ENCODE results near the gene EIF2B4. TPM values are rescaled to one million over a fixed set of nuclear protein-coding genes. Genes with fewer than 3 reads are reported as not detected.

Gene EIF2B4
- total and polyA plus RNA-seq, 4 donors = 10.5 to 25.8 (median 20.8) TPM

DNA sequence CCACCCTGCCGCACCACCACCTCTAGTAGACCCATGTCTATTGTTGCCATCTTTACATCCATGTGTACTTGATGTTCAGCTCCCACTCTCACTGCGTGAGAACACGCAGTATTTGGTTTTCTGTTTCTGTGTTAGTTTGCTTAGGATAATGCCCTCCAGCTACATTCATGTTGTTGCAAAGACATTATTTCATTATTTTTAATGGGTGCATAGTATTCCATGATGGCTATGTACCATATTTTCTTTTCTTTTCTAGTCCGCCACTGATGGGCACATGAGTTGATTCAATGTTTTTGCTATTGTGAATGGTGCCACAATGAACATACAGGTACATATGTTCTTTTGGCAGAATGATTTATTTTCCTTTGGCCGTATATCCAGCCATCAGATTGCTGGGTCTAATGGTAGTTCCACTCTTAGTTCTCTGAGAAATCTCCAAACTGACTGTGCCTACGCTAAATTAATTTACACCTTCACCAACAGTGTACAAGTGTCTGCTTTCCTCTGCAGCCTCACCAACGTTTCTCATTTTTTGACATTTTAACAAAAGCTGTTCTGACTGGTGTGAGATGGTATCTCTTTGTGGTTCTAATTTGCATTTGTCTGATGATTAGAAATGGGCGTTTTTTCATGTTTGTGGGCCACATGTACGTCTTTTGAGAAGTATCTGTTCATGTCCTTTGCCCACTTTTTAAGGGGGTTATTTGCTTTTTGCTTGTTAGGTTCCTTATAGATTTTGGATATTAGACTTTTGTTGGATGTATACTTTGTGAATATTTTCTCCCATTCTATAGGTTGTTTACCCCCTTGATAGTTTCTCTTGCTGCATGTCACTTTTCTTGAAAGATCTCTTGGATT lies 20.9 kb upstream of the EIF2B4 start:
- no peak overlapping the region for H3K4me3 ChIP-seq (ENCODE audit: low read depth in 1 of 3, low read length in 3 of 3)
- H3K27me3 ChIP-seq (ENCODE audit: control insufficient read depth in 4 of 4, insufficient read depth in 4 of 4, low read length in 3 of 4) = no peaks in the 10 kb centered on the region
- TF ChIP-seq HNF4A (conservative IDR thresholded peaks at IDR 0.05) (no peak), RAD21 (IDR thresholded peaks at IDR 0.05) (no peak), CTCF (IDR thresholded peaks at IDR 0.05; ENCODE audit: low read depth, low read length, missing input control) (no peak), REST (IDR thresholded peaks at IDR 0.05) (no peak), YY1 (IDR thresholded peaks at IDR 0.05) (no peak)
- DNase-seq (ENCODE audit: low spot score) = no peak
- no peaks in the 10 kb centered on the region for H3K9me3 ChIP-seq (ENCODE audit: control insufficient read depth in 4 of 4, low read length in 3 of 4)
- peaks cover 0 to 7% (median 2%) of the 10 kb centered on the region in 4 donors for H3K36me3 ChIP-seq (ENCODE audit: control insufficient read depth in 4 of 4, insufficient read depth in 3 of 4, low read depth in 1 of 4, low read length in 3 of 4)
- 94% methylated on average over 9 of the region's 9 CpGs for WGBS
- H3K27ac ChIP-seq (ENCODE audit: low read depth in 1 of 2, low read length in 2 of 2) = no peak overlapping the region
- no peaks in the 10 kb centered on the region for H3K4me1 ChIP-seq (ENCODE audit: control insufficient read depth in 4 of 4, insufficient read depth in 4 of 4, low read length in 3 of 4)
- H3K9ac ChIP-seq (ENCODE audit: low read depth in 1 of 2, low read length in 2 of 2) = no peak overlapping the region

- H3K4me3 ChIP-seq (ENCODE audit: low read depth in 1 of 3, low read length in 3 of 3) = no peak overlapping the region
- peaks cover 7 to 41% (median 35%) of the 10 kb centered on the region in 4 donors for H3K4me1 ChIP-seq (ENCODE audit: control insufficient read depth in 4 of 4, insufficient read depth in 4 of 4, low read length in 3 of 4)
- 94% methylated on average over 10 of the region's 10 CpGs for WGBS
- TF ChIP-seq RXRA (IDR thresholded peaks at IDR 0.05) (no peak), NR2F2 (IDR thresholded peaks at IDR 0.05) (no peak), JUND (IDR thresholded peaks at IDR 0.05) (no peak), SP1 (IDR thresholded peaks at IDR 0.05) (no peak)
- TF ChIP-seq, protein P1, sequence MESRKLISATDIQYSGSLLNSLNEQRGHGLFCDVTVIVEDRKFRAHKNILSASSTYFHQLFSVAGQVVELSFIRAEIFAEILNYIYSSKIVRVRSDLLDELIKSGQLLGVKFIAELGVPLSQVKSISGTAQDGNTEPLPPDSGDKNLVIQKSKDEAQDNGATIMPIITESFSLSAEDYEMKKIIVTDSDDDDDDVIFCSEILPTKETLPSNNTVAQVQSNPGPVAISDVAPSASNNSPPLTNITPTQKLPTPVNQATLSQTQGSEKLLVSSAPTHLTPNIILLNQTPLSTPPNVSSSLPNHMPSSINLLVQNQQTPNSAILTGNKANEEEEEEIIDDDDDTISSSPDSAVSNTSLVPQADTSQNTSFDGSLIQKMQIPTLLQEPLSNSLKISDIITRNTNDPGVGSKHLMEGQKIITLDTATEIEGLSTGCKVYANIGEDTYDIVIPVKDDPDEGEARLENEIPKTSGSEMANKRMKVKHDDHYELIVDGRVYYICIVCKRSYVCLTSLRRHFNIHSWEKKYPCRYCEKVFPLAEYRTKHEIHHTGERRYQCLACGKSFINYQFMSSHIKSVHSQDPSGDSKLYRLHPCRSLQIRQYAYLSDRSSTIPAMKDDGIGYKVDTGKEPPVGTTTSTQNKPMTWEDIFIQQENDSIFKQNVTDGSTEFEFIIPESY (IDR thresholded peaks at IDR 0.05) = no peak
- no peak for DNase-seq (ENCODE audit: low spot score)
- peak overlapping the region in 1 of 2 donors; percentile 94 for H3K27ac ChIP-seq (ENCODE audit: low read depth in 1 of 2, low read length in 2 of 2)
- H3K9me3 ChIP-seq (ENCODE audit: control insufficient read depth in 4 of 4, low read length in 3 of 4) = no peaks in the 10 kb centered on the region
- H3K9ac ChIP-seq (ENCODE audit: low read depth in 1 of 2, low read length in 2 of 2) = no peak overlapping the region
- no peaks in the 10 kb centered on the region for H3K27me3 ChIP-seq (ENCODE audit: control insufficient read depth in 4 of 4, insufficient read depth in 4 of 4, low read length in 3 of 4)
- H3K36me3 ChIP-seq (ENCODE audit: control insufficient read depth in 4 of 4, insufficient read depth in 3 of 4, low read depth in 1 of 4, low read length in 3 of 4) = peaks cover 6 to 46% (median 22%) of the 10 kb centered on the region in 4 donors
These were observed 11.5 kb upstream of the EIF2B4 start for GRCh38 chr2:27381577-27382181.
